Subcutaneous adipose tissue (tissue), 4 donors: ENCODE measurements around the gene GRIN2A. TPM values are rescaled to one million over a fixed set of nuclear protein-coding genes. Genes with fewer than 3 reads are reported as not detected.

ENCODE experiments used
- total RNA-seq, 4 donors: library from RNA; depleted of rRNA; stranded (reverse); fragments of >200 nt; gene quantifications; one replicate each; pipeline ENCODE4 v1.1.0, GENCODE V29; 2016
- TF ChIP-seq, protein P1 (sequence below): fragments of 450-650 bp; IDR thresholded peaks from one replicate; pipeline ENCODE4 v1.5.1; 2016; ENCODE audit warnings: low read depth, mild to moderate bottlenecking, control low read depth, antibody characterized with exemption, moderate library complexity

Gene GRIN2A
- total RNA-seq, 4 donors from 2014 or later: under 0.01 to 0.19 (median 0.17) TPM; not detected in 1

DNA sequence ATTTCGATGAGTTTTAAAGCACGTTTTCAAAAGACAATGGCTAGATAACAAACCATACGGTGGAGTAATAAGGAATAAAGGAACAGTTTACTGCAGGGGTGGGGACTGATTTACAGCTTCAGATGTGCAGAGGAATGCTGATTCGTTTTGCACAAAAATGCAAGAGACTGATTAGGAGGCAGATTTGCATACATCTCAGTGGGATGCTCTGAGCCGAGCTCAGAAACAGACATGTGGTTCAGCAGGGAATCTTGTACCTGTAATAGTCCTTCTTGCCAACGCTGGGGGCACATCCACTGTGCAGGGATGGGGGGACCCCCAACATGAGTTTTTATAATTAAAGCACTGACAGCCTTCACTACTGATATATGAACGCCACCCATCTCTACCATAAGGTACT, 308.0 kb downstream of the GRIN2A start:
- TF ChIP-seq, protein P1, sequence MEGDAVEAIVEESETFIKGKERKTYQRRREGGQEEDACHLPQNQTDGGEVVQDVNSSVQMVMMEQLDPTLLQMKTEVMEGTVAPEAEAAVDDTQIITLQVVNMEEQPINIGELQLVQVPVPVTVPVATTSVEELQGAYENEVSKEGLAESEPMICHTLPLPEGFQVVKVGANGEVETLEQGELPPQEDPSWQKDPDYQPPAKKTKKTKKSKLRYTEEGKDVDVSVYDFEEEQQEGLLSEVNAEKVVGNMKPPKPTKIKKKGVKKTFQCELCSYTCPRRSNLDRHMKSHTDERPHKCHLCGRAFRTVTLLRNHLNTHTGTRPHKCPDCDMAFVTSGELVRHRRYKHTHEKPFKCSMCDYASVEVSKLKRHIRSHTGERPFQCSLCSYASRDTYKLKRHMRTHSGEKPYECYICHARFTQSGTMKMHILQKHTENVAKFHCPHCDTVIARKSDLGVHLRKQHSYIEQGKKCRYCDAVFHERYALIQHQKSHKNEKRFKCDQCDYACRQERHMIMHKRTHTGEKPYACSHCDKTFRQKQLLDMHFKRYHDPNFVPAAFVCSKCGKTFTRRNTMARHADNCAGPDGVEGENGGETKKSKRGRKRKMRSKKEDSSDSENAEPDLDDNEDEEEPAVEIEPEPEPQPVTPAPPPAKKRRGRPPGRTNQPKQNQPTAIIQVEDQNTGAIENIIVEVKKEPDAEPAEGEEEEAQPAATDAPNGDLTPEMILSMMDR: no peak

DNA sequence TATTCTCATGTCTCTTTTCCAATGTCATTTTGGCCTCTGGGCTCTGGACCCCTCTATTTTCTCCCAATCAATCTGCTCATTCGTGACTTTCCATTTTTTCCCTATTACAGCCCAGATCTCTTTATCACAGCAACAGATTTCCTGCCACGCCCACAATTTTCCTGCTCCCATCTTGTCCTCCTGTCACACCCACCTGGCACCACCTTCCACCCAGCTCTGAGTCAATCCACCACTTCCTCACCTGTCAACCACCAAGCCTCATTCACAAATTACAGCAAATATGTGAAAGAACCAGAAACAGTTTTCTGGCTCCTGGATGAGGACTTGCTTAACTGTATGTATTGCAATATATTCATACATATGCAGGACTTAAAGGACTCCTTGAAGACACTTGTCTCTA, 311.3 kb downstream of the GRIN2A start:
- TF ChIP-seq, protein P1: no peak

DNA sequence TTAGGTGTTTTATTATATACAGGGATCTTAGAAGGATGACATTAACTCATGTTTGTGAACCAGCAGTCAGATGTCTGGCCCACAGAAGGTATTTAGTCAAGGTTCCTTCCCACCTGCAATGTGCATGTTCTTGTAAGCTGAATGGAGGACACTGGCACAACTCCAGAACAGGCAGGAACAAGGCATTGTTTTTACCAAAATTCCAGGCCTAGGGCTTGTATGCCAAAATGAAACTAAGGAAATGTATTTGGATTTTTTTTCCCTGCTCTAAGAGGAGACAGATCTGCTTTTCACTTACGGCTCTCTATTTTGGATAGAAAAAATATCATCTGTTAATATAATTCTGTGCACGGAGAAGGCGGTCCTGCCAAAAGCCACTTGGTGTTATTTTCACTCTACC, 312.5 kb downstream of the GRIN2A start:
- TF ChIP-seq, protein P1: no peak

DNA sequence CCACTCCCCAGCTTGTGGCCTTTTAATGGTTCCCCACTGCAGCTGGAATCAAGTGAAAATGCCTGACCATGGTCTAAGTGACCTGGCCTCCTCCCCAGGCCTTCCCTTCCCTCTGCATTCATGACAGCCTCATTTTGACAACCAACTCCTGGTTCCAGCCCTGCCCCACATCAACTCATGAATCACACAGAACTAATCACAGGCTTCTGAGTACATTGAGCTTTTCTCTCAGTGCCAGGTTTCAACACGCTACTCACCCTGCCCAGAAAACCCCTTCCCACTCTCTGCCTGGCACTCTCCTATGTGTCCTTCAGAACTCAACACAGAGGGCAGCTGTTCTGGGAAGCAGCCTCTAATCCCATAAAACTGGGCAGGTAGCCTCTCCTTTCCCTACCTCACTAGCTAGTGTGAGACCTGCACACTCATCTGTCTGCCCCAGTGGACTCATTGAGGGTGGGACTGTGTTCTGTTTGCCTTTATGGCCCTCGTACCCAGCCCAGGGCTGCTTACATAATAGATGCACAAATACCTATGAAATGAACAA, 313.6 kb downstream of the GRIN2A start:
- TF ChIP-seq, protein P1: no peak

DNA sequence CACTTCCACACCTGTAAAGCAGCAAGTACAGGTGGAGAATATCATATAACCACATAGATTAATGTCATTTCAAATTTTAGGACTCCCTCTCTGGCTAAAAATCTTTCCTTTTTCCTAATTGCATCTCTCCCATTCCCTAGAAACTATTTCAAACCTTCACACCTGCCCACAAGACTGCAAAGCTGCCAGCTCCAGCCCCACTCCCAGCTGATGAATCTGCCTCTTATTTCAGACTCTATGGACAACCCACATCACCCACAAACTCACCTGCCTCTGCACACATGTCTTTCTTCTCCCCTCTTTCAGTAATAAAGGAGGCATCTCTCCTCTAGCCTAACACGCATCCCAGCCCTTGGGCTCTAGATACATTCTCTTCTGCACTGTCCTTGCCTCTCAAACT, 315.1 kb downstream of the GRIN2A start:
- TF ChIP-seq, protein P1: no peak

DNA sequence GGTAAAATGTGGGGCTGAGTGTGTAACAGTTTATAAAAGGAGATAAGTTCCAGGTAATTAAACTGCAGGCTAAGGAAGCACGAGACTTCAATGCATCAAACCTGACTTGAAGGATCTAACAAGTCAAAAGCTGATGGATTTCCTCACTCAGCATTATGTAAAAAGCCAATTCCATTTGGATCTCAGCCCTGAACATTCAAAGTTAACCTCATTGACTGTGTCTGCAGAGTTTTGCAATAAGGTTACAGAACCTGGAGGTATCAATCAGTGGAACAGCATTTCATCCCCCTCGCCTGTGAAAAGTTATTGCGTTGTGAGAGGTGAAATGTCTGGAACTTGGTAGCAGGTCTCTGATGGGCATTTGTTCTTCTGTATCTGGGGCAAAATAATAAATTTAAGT, 317.8 kb downstream of the GRIN2A start:
- TF ChIP-seq, protein P1: no peak

DNA sequence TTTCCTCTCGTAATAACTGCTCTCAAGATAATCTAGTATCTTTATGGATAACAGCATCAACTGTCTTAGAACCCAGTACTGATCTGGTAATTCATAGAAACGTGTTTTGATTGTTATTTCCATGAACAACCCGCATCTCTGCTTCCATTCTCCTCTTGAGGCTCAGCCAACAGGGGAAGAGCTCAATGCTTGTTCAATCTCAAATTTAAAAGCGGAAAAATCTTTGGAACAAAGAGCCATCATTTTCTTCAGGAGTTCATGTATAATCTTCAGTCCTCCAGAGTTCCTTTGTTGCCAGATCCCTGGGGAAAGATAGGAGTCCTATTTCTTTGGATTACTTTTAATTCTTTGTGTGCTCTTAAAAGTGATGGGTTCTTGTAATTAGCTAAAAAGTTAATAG, 319.9 kb downstream of the GRIN2A start:
- TF ChIP-seq, protein P1: no peak
